H1 (cell line): ENCODE results near the gene C6orf52. TPM values are rescaled to one million over a fixed set of nuclear protein-coding genes. Genes with fewer than 3 reads are reported as not detected.

Source experiments
- CTCF ChIA-PET: fragments of 300-600 bp; sonication (Branson Sonifier 250); formaldehyde crosslinking; loops from one replicate; lab custom pipeline; 2021; ENCODE audit not compliant: partially characterized antibody; lab: Charles Lee
- POLR2A ChIA-PET: fragments of 300-600 bp; sonication (Branson Sonifier 250); formaldehyde crosslinking; loops from one replicate; lab custom pipeline; 2021; ENCODE audit warnings: inconsistent platforms; ENCODE audit not compliant: partially characterized antibody; lab: Charles Lee
- DNase-seq, 2 experiments: peaks; one replicate each; pipeline versions ENCODE4 v3.0.0 to v3.0.0-alpha.2; 2010 to 2022; ENCODE audit warnings: low spot score in 2 of 2, low read depth in 1 of 2, mixed read lengths in 1 of 2
- FAIRE-seq: peaks from 2 replicates; lab custom pipeline; 2011; peaks lifted over from hg19 to GRCh38; lab: Jason Lieb, UNC
- H2AFZ ChIP-seq: 2 replicates; pipeline ENCODE4 v1.8.1; 2012; ENCODE audit warnings: low read length, inconsistent platforms
- H2AK5ac ChIP-seq: 2 replicates; pipeline ENCODE4 v1.6.1; 2013; ENCODE audit warnings: low read depth, low read length
- H2BK120ac ChIP-seq: replicated peaks from 2 replicates; pipeline ENCODE3; 2013; ENCODE audit warnings: low read depth, low read length, inconsistent platforms
- H2BK12ac ChIP-seq: 2 replicates; pipeline ENCODE4 v1.6.1; 2013; ENCODE audit warnings: low read depth, low read length
- H2BK15ac ChIP-seq: 2 replicates; pipeline ENCODE4 v1.6.1; 2013; ENCODE audit warnings: low read length
- H2BK20ac ChIP-seq: 2 replicates; pipeline ENCODE4 v1.6.1; 2013; ENCODE audit warnings: low read length
- H2BK5ac ChIP-seq: 2 replicates; pipeline ENCODE4 v1.6.1; 2013; ENCODE audit warnings: low read depth, low read length
- H3K14ac ChIP-seq: 2 replicates; pipeline ENCODE4 v1.6.1; 2013; ENCODE audit warnings: inconsistent platforms; ENCODE audit not compliant: insufficient read length
- H3K18ac ChIP-seq: 2 replicates; pipeline ENCODE4 v1.6.1; 2013; ENCODE audit warnings: low read length; ENCODE audit errors: extremely low read depth
- H3K23ac ChIP-seq: 2 replicates; pipeline ENCODE4 v1.6.1; 2013; ENCODE audit warnings: inconsistent platforms; ENCODE audit not compliant: insufficient read length
- H3K23me2 ChIP-seq: 2 replicates; pipeline ENCODE4 v1.6.1; 2013; ENCODE audit warnings: low read depth, low read length
- H3K27ac ChIP-seq: 2 replicates; pipeline ENCODE4 v1.6.1; 2011; ENCODE audit warnings: low read depth, low read length, inconsistent platforms
- H3K27me3 ChIP-seq, 4 experiments: replicated peaks in 1 of 4; 1 replicate in 1 of 4; 2 replicates in 3 of 4; pipeline versions ENCODE4 v1.6.1 to v1.8.1; 2011 to 2013; ENCODE audit warnings: low read length in 3 of 4, mild to moderate bottlenecking in 3 of 4, inconsistent platforms in 2 of 4, mixed read lengths in 2 of 4, moderate library complexity in 1 of 4; ENCODE audit not compliant: control insufficient read depth in 3 of 4, insufficient read depth in 3 of 4; ENCODE audit errors: extremely low read depth in 1 of 4
- H3K36me3 ChIP-seq, 4 experiments: 2 replicates each; pipeline versions ENCODE4 v1.6.1 to v1.8.1; 2011 to 2013; ENCODE audit warnings: mild to moderate bottlenecking in 4 of 4, low read length in 3 of 4, moderate library complexity in 2 of 4, control low read depth in 1 of 4, inconsistent platforms in 1 of 4; ENCODE audit not compliant: insufficient read depth in 4 of 4, control insufficient read depth in 2 of 4
- H3K4ac ChIP-seq: replicated peaks from 2 replicates; pipeline ENCODE3; 2013; ENCODE audit warnings: low read length, low read depth, mixed read lengths, inconsistent platforms; ENCODE audit not compliant: insufficient read length
- H3K4me1 ChIP-seq, 4 experiments: replicated peaks in 1 of 4; 1 replicate in 1 of 4; 2 replicates in 3 of 4; pipeline versions ENCODE4 v1.6.1 to v1.8.1; 2011 to 2013; ENCODE audit warnings: low read length in 3 of 4, inconsistent platforms in 2 of 4, mixed read lengths in 1 of 4; ENCODE audit not compliant: insufficient read depth in 4 of 4, control insufficient read depth in 3 of 4
- H3K4me2 ChIP-seq, 2 experiments: 2 replicates each; pipeline versions ENCODE4 v1.6.1 to v1.8.1; 2011 to 2013; ENCODE audit warnings: low read depth in 2 of 2, low read length in 2 of 2, control low read depth in 1 of 2, inconsistent platforms in 1 of 2, mild to moderate bottlenecking in 1 of 2; ENCODE audit not compliant: insufficient read depth in 1 of 2
- H3K4me3 ChIP-seq, 4 experiments: fragments of 200-600, 300-600 bp in 1 of 4; sonication (generic), shearing (Covaris generic), sonication (Bioruptor Twin) in 1 of 4; 2 replicates each; pipeline versions ENCODE4 v1.5.1 to v1.8.1; 2011 to 2016; ENCODE audit warnings: low read length in 4 of 4, low read depth in 3 of 4, control low read depth in 2 of 4, inconsistent platforms in 2 of 4, mild to moderate bottlenecking in 2 of 4, mixed read lengths in 1 of 4, moderate library complexity in 1 of 4; ENCODE audit not compliant: insufficient read depth in 2 of 4; ENCODE audit errors: extremely low read depth in 1 of 4
- H3K56ac ChIP-seq: replicated peaks from 2 replicates; pipeline ENCODE3; 2013; ENCODE audit warnings: low read depth, mild to moderate bottlenecking, mixed read lengths, low read length, inconsistent platforms; ENCODE audit not compliant: insufficient read length
- H3K79me1 ChIP-seq: 2 replicates; pipeline ENCODE4 v1.6.1; 2013; ENCODE audit warnings: low read depth, low read length, control low read depth
- H3K79me2 ChIP-seq, 2 experiments: 2 replicates each; pipeline versions ENCODE4 v1.6.1 to v1.8.1; 2012 to 2013; ENCODE audit warnings: low read length in 2 of 2, mild to moderate bottlenecking in 2 of 2, inconsistent platforms in 1 of 2; ENCODE audit not compliant: insufficient read depth in 2 of 2, control insufficient read depth in 1 of 2
- H3K9ac ChIP-seq, 4 experiments: replicated peaks in 1 of 4; 1 replicate in 1 of 4; 2 replicates in 3 of 4; pipeline versions ENCODE4 v1.6.1 to v1.8.1; 2011 to 2013; ENCODE audit warnings: low read depth in 3 of 4, low read length in 3 of 4, control low read depth in 2 of 4, mild to moderate bottlenecking in 2 of 4, moderate library complexity in 2 of 4, inconsistent platforms in 1 of 4; ENCODE audit errors: extremely low read depth in 1 of 4
- H3K9me3 ChIP-seq, 2 experiments: 2 replicates each; pipeline versions ENCODE4 v1.6.1 to v1.8.1; 2012 to 2013; ENCODE audit warnings: mild to moderate bottlenecking in 2 of 2, moderate library complexity in 2 of 2, control low read depth in 1 of 2, inconsistent platforms in 1 of 2, low read depth in 1 of 2, low read length in 1 of 2, mixed read lengths in 1 of 2; ENCODE audit not compliant: insufficient read depth in 2 of 2
- H4K20me1 ChIP-seq, 2 experiments: replicated peaks in 1 of 2; 2 replicates each; pipeline versions ENCODE3 to v1.8.1; 2011 to 2013; ENCODE audit warnings: inconsistent platforms in 2 of 2, low read length in 2 of 2, mild to moderate bottlenecking in 1 of 2; ENCODE audit not compliant: insufficient read depth in 2 of 2, control insufficient read depth in 1 of 2
- H4K5ac ChIP-seq: 2 replicates; pipeline ENCODE4 v1.6.1; 2013; ENCODE audit warnings: low read length, low read depth, mixed read lengths, inconsistent platforms; ENCODE audit not compliant: insufficient read length
- H4K8ac ChIP-seq: 2 replicates; pipeline ENCODE4 v1.8.0; 2013; ENCODE audit warnings: mild to moderate bottlenecking, moderate library complexity, low read length, inconsistent platforms; ENCODE audit not compliant: insufficient read depth; ENCODE audit errors: extremely low read depth
- H4K91ac ChIP-seq: replicated peaks from 2 replicates; pipeline ENCODE3; 2013; ENCODE audit warnings: low read length, mixed read lengths, inconsistent platforms; ENCODE audit not compliant: insufficient read length
- EGR1 ChIP-seq: IDR thresholded peaks from 2 replicates; pipeline ENCODE4 v1.6.1; 2011; ENCODE audit warnings: low read depth, low read length, borderline replicate concordance
- GTF2F1 ChIP-seq: IDR thresholded peaks from 2 replicates; pipeline ENCODE4 v1.6.1; 2012; ENCODE audit warnings: low read depth, low read length, improper control_type of control experiment, borderline replicate concordance
- HDAC6 ChIP-seq: IDR thresholded peaks from one replicate; pipeline ENCODE4 v1.7.1; 2012; ENCODE audit warnings: low read depth, mild to moderate bottlenecking, inconsistent platforms, low read length, moderate library complexity
- JUN ChIP-seq: IDR thresholded peaks from 2 replicates; pipeline ENCODE4 v1.6.1; 2011; ENCODE audit warnings: low read depth, mild to moderate bottlenecking, improper control_type of control experiment, low read length
- MAX ChIP-seq: IDR thresholded peaks from 2 replicates; pipeline ENCODE4 v1.6.1; 2012; ENCODE audit warnings: inconsistent platforms
- RAD21 ChIP-seq, 2 experiments: IDR thresholded peaks in 1 of 2; conservative IDR thresholded peaks in 1 of 2; 2 replicates each; pipeline ENCODE4 v1.6.1; 2011; ENCODE audit warnings: low read depth in 2 of 2, low read length in 2 of 2, improper control_type of control experiment in 1 of 2, inconsistent platforms in 1 of 2, mild to moderate bottlenecking in 1 of 2, moderate library complexity in 1 of 2
- RBBP5 ChIP-seq: IDR thresholded peaks from 2 replicates; pipeline ENCODE4 v1.7.1; 2012; ENCODE audit warnings: low read depth, mild to moderate bottlenecking, inconsistent platforms, low read length, moderate library complexity, borderline replicate concordance
- SAP30 ChIP-seq: fragments of 300-600 bp; sonication (generic); IDR thresholded peaks from 2 replicates; pipeline ENCODE4 v1.7.1; 2012; ENCODE audit warnings: low read length, moderate library complexity, mild to moderate bottlenecking, inconsistent platforms; ENCODE audit not compliant: insufficient read depth, insufficient replicate concordance
- SRF ChIP-seq: IDR thresholded peaks from 2 replicates; pipeline ENCODE4 v1.6.1; 2011; ENCODE audit warnings: mild to moderate bottlenecking, low read depth, low read length, moderate library complexity
- TBP ChIP-seq: IDR thresholded peaks from 2 replicates; pipeline ENCODE4 v1.6.1; 2011; ENCODE audit warnings: low read depth, low read length, improper control_type of control experiment
- TEAD4 ChIP-seq: IDR thresholded peaks from 2 replicates; pipeline ENCODE4 v1.6.1; 2012; ENCODE audit warnings: low read depth, low read length, inconsistent platforms, mixed read lengths
- WGBS, 2 experiments: shearing (Covaris generic) in 1 of 2; methylation state at CpG; one replicate each; pipeline versions ENCODE4 v1.1.6 to v1.1.7; 2013 to 2015; ENCODE audit warnings: low lambda C conversion rate in 2 of 2, mixed read lengths in 2 of 2, inconsistent platforms in 1 of 2, low coverage in 1 of 2, missing lambda C conversion rate in 1 of 2; ENCODE audit not compliant: insufficient replicate concordance in 2 of 2, insufficient coverage in 1 of 2, insufficient read length in 1 of 2; ENCODE audit errors: extremely low coverage in 1 of 2, missing lambda C conversion rate in 1 of 2; 5-methylcytosine and 5-hydroxymethylcytosine counted together
- polyA plus RNA-seq, 7 experiments: library from polyadenylated mRNA; depleted of rRNA in 3 of 7; stranded (reverse) in 5 of 7; unstranded in 2 of 7; fragments of >200 nt in 5 of 7; fragments of 200-250 nt in 2 of 7; gene quantifications; 1 replicate in 5 of 7; 2 replicates in 1 of 7; 4 replicates in 1 of 7; pipeline versions ENCODE4 v1.2.1 to v1.2.3, GENCODE V29; 2011 to 2013; ENCODE audit warnings: missing spikeins in 2 of 7, mixed read lengths in 2 of 7
- total RNA-seq: library from RNA; stranded (reverse); fragmentation: NEBNext Ultra II Directional; extraction: Animal tissue kit (Norgen Biotek cat#: 25700); gene quantifications from 2 replicates; pipeline ENCODE4 v1.2.1, GENCODE V29; 2021

The C6orf52 gene
- total and polyA plus RNA-seq, 2 of the 8 experiments (the other 6 are each of a cell fraction or from before 2014, with no cell fraction given) = 1.5 to 3.1 TPM

GRCh38 chr6:10681795-10682194 lies 12.6 kb downstream of the C6orf52 start:
- Histone ChIP-seq H3K23ac (no peak overlapping the region), H2BK20ac (no peak overlapping the region), H3K27me3 (no peaks in the 10 kb centered on the region), H2BK12ac (no peak overlapping the region), H3K56ac (no peak overlapping the region), H3K14ac (no peak overlapping the region), H3K4me2 (no peak overlapping the region), H4K91ac (no peak overlapping the region), H4K8ac (no peak overlapping the region), H2AK5ac (no peak overlapping the region), H2BK120ac (no peak overlapping the region), H4K5ac (no peak overlapping the region), H3K36me3 (no peaks in the 10 kb centered on the region), H3K4me3 (no peak overlapping the region), H3K4ac (no peak overlapping the region), H3K27ac (no peak overlapping the region), H2BK5ac (no peak overlapping the region), H3K4me1 (no peaks in the 10 kb centered on the region)
- WGBS, 2 experiments = 60% methylated on average over 3 of the region's 3 CpGs; no CpG with 5 or more reads in 1 of the 2 experiments
- POLR2A ChIA-PET = interaction anchor here (0.6 kb wide), 1 partner anchor 12 kb away, joined by 3 read pairs; no protein-coding TSS in a partner anchor
- no peak for FAIRE-seq
- no peak for DNase-seq
- no peak for TF ChIP-seq TEAD4
- no peak for TF ChIP-seq GTF2F1
- no peak for TF ChIP-seq SRF
- TF ChIP-seq RBBP5 = no peak
- TF ChIP-seq HDAC6 = no peak
- no peak for TF ChIP-seq TBP
- TF ChIP-seq EGR1 = no peak
- no peak for TF ChIP-seq SAP30
- no peak for TF ChIP-seq MAX
- no peak for TF ChIP-seq RAD21 (IDR thresholded peaks at IDR 0.05 in 1 of 2, conservative IDR thresholded peaks at IDR 0.05 in 1 of 2; ENCODE audit: low read depth in 2 of 2, low read length in 2 of 2)
- TF ChIP-seq JUN = no peak
- TF ChIP-seq, all 59 proteins: peak for 0
- Histone ChIP-seq H3K9me3 (no peaks in the 10 kb centered on the region), H3K79me2 (no peaks in the 10 kb centered on the region), H4K20me1 (no peaks in the 10 kb centered on the region), H2BK15ac (no peak overlapping the region), H2AFZ (no peak overlapping the region), H3K23me2 (no peaks in the 10 kb centered on the region), H3K18ac (no peak overlapping the region), H3K79me1 (no peaks in the 10 kb centered on the region), H3K9ac (no peak overlapping the region)
- CTCF ChIA-PET = interaction anchor here (1.1 kb wide), 1 partner anchor 78 kb away, joined by 3 read pairs; no protein-coding TSS in a partner anchor
